GM18526 (cell line): ENCODE measurements around the gene MLC1.

ENCODE experiments used
- POLR2A ChIP-seq: IDR thresholded peaks from 3 replicates; pipeline ENCODE4 v1.6.1; 2011; ENCODE audit not compliant: insufficient read length; ENCODE audit errors: extremely low read depth

Gene MLC1

GRCh38 chr22:50085211-50085972 is at the start of gene MLC1:
Gene MLC1, minus strand, starts transcription at chr22:50085426. Its CDS starts 524 bp downstream, at chr22:50084902.
- no peak for TF ChIP-seq POLR2A

- TF ChIP-seq POLR2A, result no peak
These were observed 49.3 kb upstream of the MLC1 start for GRCh38 chr22:50134481-50134880.

- no peak for TF ChIP-seq POLR2A
These were observed 46.7 kb upstream of the MLC1 start for GRCh38 chr22:50131894-50132293.

- TF ChIP-seq POLR2A, result no peak
These were observed 44.0 kb upstream of the MLC1 start for GRCh38 chr22:50129121-50129736.

- TF ChIP-seq POLR2A, result no peak
These were observed 39.8 kb upstream of the MLC1 start for GRCh38 chr22:50125029-50125428.

GRCh38 chr22:50123119-50123518 is 37.9 kb upstream of the MLC1 start:
- no peak for TF ChIP-seq POLR2A

GRCh38 chr22:50121202-50121740 is 36.0 kb upstream of the MLC1 start:
- TF ChIP-seq POLR2A, result no peak

GRCh38 chr22:50119768-50120251 is 34.6 kb upstream of the MLC1 start:
- no peak for TF ChIP-seq POLR2A

GRCh38 chr22:50119169-50119767 is 34.0 kb upstream of the MLC1 start:
- no peak for TF ChIP-seq POLR2A

- TF ChIP-seq POLR2A, result no peak
These were observed 33.4 kb upstream of the MLC1 start for GRCh38 chr22:50118557-50119168.

GRCh38 chr22:50118129-50118528 is 32.9 kb upstream of the MLC1 start:
- no peak for TF ChIP-seq POLR2A

- no peak for TF ChIP-seq POLR2A
These were observed 32.0 kb upstream of the MLC1 start for GRCh38 chr22:50117168-50117762.

- no peak for TF ChIP-seq POLR2A
These were observed 30.5 kb upstream of the MLC1 start for GRCh38 chr22:50115693-50116092.

- TF ChIP-seq POLR2A, result no peak
These were observed 29.2 kb upstream of the MLC1 start for GRCh38 chr22:50114221-50115021.
